ENCODE results near the gene FOXO3. TPM values are rescaled to one million over a fixed set of nuclear protein-coding genes. Genes with fewer than 3 reads are reported as not detected.
"Not testable (repeated sequence)": the region's sequence is repeated elsewhere in the genome, so short reads cannot be mapped to it uniquely, and the experiment has no call there.

Gene FOXO3
- total RNA-seq, 4 donors from 2014 or later = 52.3 to 71.2 (median 61.3) TPM

- Histone ChIP-seq H3K4me3 (no peak overlapping the region), H3K36me3 (no peaks in the 10 kb centered on the region), H3K9me3 (no peaks in the 10 kb centered on the region), H3K27me3 (no peaks in the 10 kb centered on the region), H3K4me1 (peaks cover 36 to 37% of the 10 kb centered on the region in 2 donors), H3K27ac (peak overlapping the region; percentile 79)
- intact Hi-C loops (cut with DNase I; ENCODE audit: low total_unique reads) = no loop called here
- DNase-seq = no peak
- TF ChIP-seq POLR2A (IDR thresholded peaks at IDR 0.05) (no peak), CTCF (IDR thresholded peaks at IDR 0.05) (no peak)
Observed at GRCh38 chr6:108658174-108658573, 97.5 kb downstream of the FOXO3 start.

GRCh38 chr6:108658785-108659184, 98.1 kb downstream of the FOXO3 start:
- H3K36me3 ChIP-seq; DNase-seq; intact Hi-C loops (cut with DNase I; ENCODE audit: low total_unique reads); H3K4me3 ChIP-seq; H3K27ac ChIP-seq; H3K27me3 ChIP-seq; H3K9me3 ChIP-seq: not testable (repeated sequence)
- peaks cover 30 to 31% of the 10 kb centered on the region in 2 donors for H3K4me1 ChIP-seq

- intact Hi-C loops (cut with DNase I; ENCODE audit: low total_unique reads) = no loop called here
Observed at GRCh38 chr6:108660251-108660650, 99.5 kb downstream of the FOXO3 start.

GRCh38 chr6:108661430-108661829, 100.7 kb downstream of the FOXO3 start:
- no peak overlapping the region for H3K4me3 ChIP-seq
- H3K4me1 ChIP-seq = peaks cover 10 to 15% of the 10 kb centered on the region in 2 donors
- no peaks in the 10 kb centered on the region for H3K9me3 ChIP-seq
- intact Hi-C loops (cut with DNase I; ENCODE audit: low total_unique reads) = no loop called here
- DNase-seq = no peak
- H3K36me3 ChIP-seq = no peaks in the 10 kb centered on the region
- TF ChIP-seq CTCF (IDR thresholded peaks at IDR 0.05) (no peak), POLR2A (IDR thresholded peaks at IDR 0.05) (no peak)
- H3K27ac ChIP-seq = no peak overlapping the region
- no peaks in the 10 kb centered on the region for H3K27me3 ChIP-seq

More at GRCh38 chr6:108660251-108660650, 99.5 kb downstream of the FOXO3 start:
- H3K36me3 ChIP-seq = no peaks in the 10 kb centered on the region
- H3K4me1 ChIP-seq = peaks cover 21 to 22% of the 10 kb centered on the region in 2 donors
- H3K27me3 ChIP-seq = no peaks in the 10 kb centered on the region
- H3K4me3 ChIP-seq = no peak overlapping the region
- no peak overlapping the region for H3K27ac ChIP-seq
- DNase-seq = no peak
- TF ChIP-seq POLR2A (IDR thresholded peaks at IDR 0.05) (no peak), CTCF (IDR thresholded peaks at IDR 0.05) (no peak)
- no peaks in the 10 kb centered on the region for H3K9me3 ChIP-seq

- DNase-seq = no peak
- intact Hi-C loops (cut with DNase I; ENCODE audit: low total_unique reads) = no loop called here
- TF ChIP-seq CTCF (IDR thresholded peaks at IDR 0.05) = no peak
- TF ChIP-seq POLR2A (IDR thresholded peaks at IDR 0.05) = no peak
- no peaks in the 10 kb centered on the region for H3K9me3 ChIP-seq
- no peak overlapping the region for H3K27ac ChIP-seq
- no peaks in the 10 kb centered on the region for H3K27me3 ChIP-seq
- peaks cover 6 to 15% of the 10 kb centered on the region in 2 donors for H3K4me1 ChIP-seq
- H3K36me3 ChIP-seq = no peaks in the 10 kb centered on the region
- no peak overlapping the region for H3K4me3 ChIP-seq
Observed at GRCh38 chr6:108661982-108662381, 101.3 kb downstream of the FOXO3 start.

GRCh38 chr6:108662702-108663101, 102.0 kb downstream of the FOXO3 start:
- no peak overlapping the region for H3K4me3 ChIP-seq
- H3K9me3 ChIP-seq = no peaks in the 10 kb centered on the region
- no peaks in the 10 kb centered on the region for H3K36me3 ChIP-seq
- H3K27ac ChIP-seq = no peak overlapping the region
- TF ChIP-seq CTCF (IDR thresholded peaks at IDR 0.05) (no peak), POLR2A (IDR thresholded peaks at IDR 0.05) (no peak)
- H3K27me3 ChIP-seq = no peaks in the 10 kb centered on the region
- no peak for DNase-seq
- intact Hi-C loops (cut with DNase I; ENCODE audit: low total_unique reads) = no loop called here
- H3K4me1 ChIP-seq = peaks cover 4 to 18% of the 10 kb centered on the region in 2 donors

- H3K4me3 ChIP-seq; H3K27ac ChIP-seq; H3K9me3 ChIP-seq; H3K36me3 ChIP-seq; DNase-seq; H3K27me3 ChIP-seq; intact Hi-C loops (cut with DNase I; ENCODE audit: low total_unique reads): not testable (repeated sequence)
- H3K4me1 ChIP-seq = peaks cover 4 to 20% of the 10 kb centered on the region in 2 donors
Observed at GRCh38 chr6:108663494-108664064, 102.9 kb downstream of the FOXO3 start.

Measured in uterus (tissue), 4 donors.